ENCODE data around the gene PTPN2.

DNA sequence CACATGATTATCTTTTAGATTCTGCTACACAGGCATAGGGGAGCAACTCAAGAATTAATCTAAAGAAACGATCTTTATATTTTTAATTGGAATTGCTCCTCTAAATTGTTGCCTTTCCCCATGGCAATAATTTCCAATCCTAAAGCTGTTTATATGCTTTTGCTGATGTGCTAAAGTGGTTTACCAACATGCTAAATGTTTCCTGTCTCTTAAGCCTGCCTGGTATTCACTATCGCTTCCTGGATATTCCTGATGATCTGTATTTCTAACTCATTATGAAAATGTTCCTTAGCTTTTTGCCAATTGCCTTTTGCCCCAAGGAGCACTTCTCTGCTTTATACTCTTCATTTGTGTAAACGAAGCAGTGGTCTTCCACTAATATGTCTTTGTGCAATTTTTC is 65.8 kb downstream of the PTPN2 start:
- no peak for TF ChIP-seq POLR2A (IDR thresholded peaks at IDR 0.05)
- TF ChIP-seq, protein P1, sequence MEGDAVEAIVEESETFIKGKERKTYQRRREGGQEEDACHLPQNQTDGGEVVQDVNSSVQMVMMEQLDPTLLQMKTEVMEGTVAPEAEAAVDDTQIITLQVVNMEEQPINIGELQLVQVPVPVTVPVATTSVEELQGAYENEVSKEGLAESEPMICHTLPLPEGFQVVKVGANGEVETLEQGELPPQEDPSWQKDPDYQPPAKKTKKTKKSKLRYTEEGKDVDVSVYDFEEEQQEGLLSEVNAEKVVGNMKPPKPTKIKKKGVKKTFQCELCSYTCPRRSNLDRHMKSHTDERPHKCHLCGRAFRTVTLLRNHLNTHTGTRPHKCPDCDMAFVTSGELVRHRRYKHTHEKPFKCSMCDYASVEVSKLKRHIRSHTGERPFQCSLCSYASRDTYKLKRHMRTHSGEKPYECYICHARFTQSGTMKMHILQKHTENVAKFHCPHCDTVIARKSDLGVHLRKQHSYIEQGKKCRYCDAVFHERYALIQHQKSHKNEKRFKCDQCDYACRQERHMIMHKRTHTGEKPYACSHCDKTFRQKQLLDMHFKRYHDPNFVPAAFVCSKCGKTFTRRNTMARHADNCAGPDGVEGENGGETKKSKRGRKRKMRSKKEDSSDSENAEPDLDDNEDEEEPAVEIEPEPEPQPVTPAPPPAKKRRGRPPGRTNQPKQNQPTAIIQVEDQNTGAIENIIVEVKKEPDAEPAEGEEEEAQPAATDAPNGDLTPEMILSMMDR (IDR thresholded peaks at IDR 0.05), result no peak
